ENCODE measurements around the gene GRID1. TPM values are rescaled to one million over a fixed set of nuclear protein-coding genes. Genes with fewer than 3 reads are reported as not detected.

The GRID1 gene
- total RNA-seq, 1 donor from 2014 or later, result under 0.01 TPM

DNA sequence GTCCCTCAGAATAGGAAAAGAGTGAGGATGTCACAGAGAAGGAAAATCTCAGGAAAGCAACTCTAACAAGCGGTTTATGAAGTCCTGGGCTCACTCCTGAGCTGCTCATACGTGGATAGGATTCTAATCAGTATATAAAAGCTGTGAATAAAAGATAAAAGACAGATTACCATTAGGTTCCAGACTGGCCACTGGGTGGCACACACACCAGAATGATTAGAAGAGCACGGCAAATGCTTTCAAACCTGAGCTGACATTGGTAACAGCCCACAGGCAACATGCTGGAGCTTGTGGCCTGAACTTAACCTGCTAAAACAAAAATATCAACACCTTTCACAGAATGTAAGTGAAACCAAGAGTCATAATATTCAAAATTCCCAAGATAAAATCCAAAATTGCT lies 370.8 kb downstream of the GRID1 start:
- Histone ChIP-seq H3K4me3 (ENCODE audit: low read depth, low read length) (no peak overlapping the region), H3K27me3 (ENCODE audit: control insufficient read depth, insufficient read depth, low read length) (no peaks in the 10 kb centered on the region), H3K36me3 (ENCODE audit: control insufficient read depth, insufficient read depth, low read length) (no peaks in the 10 kb centered on the region)
- DNase-seq (ENCODE audit: low read depth) (peak; percentile 73), FAIRE-seq (no peak)
- TF ChIP-seq CTCF (IDR thresholded peaks at IDR 0.05; ENCODE audit: insufficient read depth, low read length, severe bottlenecking), result peak; percentile 61

GRCh38 chr10:85993840-85994507 lies 372.6 kb downstream of the GRID1 start:
- H3K36me3 ChIP-seq (ENCODE audit: control insufficient read depth, insufficient read depth, low read length), result no peaks in the 10 kb centered on the region
- no peak for TF ChIP-seq CTCF (IDR thresholded peaks at IDR 0.05; ENCODE audit: insufficient read depth, low read length, severe bottlenecking)
- H3K27me3 ChIP-seq (ENCODE audit: control insufficient read depth, insufficient read depth, low read length), result no peaks in the 10 kb centered on the region
- no peak overlapping the region for H3K4me3 ChIP-seq (ENCODE audit: low read depth, low read length)
- FAIRE-seq (no peak), DNase-seq (ENCODE audit: low read depth) (no peak)

DNA sequence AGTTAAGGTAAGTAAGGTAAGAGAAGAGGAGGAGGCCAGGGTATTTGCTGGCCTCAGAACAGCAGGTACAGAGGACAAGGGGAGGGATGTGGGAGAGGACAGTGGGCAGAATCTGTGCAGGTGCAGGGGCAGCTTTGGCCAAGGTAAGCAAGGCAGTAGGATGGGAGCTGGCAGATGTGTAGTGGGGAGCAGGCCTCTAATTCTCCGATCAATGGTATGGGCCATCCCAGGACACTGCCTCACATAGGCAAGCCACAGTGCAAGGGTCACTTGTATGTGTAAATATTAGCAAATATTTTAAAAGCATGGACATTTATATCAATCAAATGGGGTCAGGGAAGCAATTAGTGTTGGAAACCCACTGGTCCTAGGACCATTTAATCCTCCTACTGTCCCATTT lies 373.5 kb downstream of the GRID1 start:
- TF ChIP-seq CTCF (IDR thresholded peaks at IDR 0.05; ENCODE audit: insufficient read depth, low read length, severe bottlenecking), result no peak
- no peak overlapping the region for H3K4me3 ChIP-seq (ENCODE audit: low read depth, low read length)
- DNase-seq (ENCODE audit: low read depth) (no peak), FAIRE-seq (no peak)
- no peaks in the 10 kb centered on the region for H3K36me3 ChIP-seq (ENCODE audit: control insufficient read depth, insufficient read depth, low read length)
- no peaks in the 10 kb centered on the region for H3K27me3 ChIP-seq (ENCODE audit: control insufficient read depth, insufficient read depth, low read length)

DNA sequence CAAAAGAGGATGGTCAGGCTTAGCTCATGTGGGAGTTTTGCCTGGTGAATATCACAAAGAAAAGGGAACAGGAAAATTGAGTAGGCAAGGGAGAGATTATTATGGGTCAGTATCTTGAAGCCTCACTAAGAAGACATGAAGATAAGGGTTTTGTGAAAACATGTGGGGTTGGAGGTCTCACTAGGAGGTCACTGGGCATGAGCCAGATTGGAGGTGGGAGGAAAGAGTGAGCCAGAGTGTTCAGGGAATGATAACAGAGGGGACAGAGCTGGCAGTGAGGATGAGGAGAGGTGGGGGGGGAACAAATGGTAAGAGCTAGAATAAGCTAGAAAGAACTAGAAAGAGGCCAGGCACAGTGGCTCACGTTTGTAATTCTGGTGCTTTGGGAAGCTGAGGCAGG lies 374.3 kb downstream of the GRID1 start:
- no peak for FAIRE-seq
- DNase-seq (ENCODE audit: low read depth), result no peak
- Histone ChIP-seq H3K36me3 (ENCODE audit: control insufficient read depth, insufficient read depth, low read length) (no peaks in the 10 kb centered on the region), H3K4me3 (ENCODE audit: low read depth, low read length) (no peak overlapping the region), H3K27me3 (ENCODE audit: control insufficient read depth, insufficient read depth, low read length) (no peaks in the 10 kb centered on the region)
- TF ChIP-seq CTCF (IDR thresholded peaks at IDR 0.05; ENCODE audit: insufficient read depth, low read length, severe bottlenecking), result no peak

- Histone ChIP-seq H3K27me3 (ENCODE audit: control insufficient read depth, insufficient read depth, low read length) (no peaks in the 10 kb centered on the region), H3K36me3 (ENCODE audit: control insufficient read depth, insufficient read depth, low read length) (no peaks in the 10 kb centered on the region), H3K4me3 (ENCODE audit: low read depth, low read length) (no peak overlapping the region)
- TF ChIP-seq CTCF (IDR thresholded peaks at IDR 0.05; ENCODE audit: insufficient read depth, low read length, severe bottlenecking), result no peak
- peak; percentile 61 for DNase-seq (ENCODE audit: low read depth)
- no peak for FAIRE-seq
These were observed 379.8 kb downstream of the GRID1 start for GRCh38 chr10:85986777-85987176.

- H3K36me3 ChIP-seq (ENCODE audit: control insufficient read depth, insufficient read depth, low read length), result no peaks in the 10 kb centered on the region
- FAIRE-seq, result no peak
- no peak for TF ChIP-seq CTCF (IDR thresholded peaks at IDR 0.05; ENCODE audit: insufficient read depth, low read length, severe bottlenecking)
- no peak overlapping the region for H3K4me3 ChIP-seq (ENCODE audit: low read depth, low read length)
- DNase-seq (ENCODE audit: low read depth), result no peak
- H3K27me3 ChIP-seq (ENCODE audit: control insufficient read depth, insufficient read depth, low read length), result no peaks in the 10 kb centered on the region
These were observed 383.5 kb downstream of the GRID1 start for GRCh38 chr10:85983051-85983450.

All from bronchial epithelial cell (primary cell).